Lower leg skin (tissue), 4 donors: ENCODE results near the gene LAMB4. TPM values are rescaled to one million over a fixed set of nuclear protein-coding genes. Genes with fewer than 3 reads are reported as not detected.

Experiments
- DNase-seq, 2 donors: peaks; one replicate each; pipeline ENCODE4 v3.0.0-alpha.2; 2019; ENCODE audit warnings: low spot score in 2 of 2
- H3K4me3 ChIP-seq: fragments of 200-600 bp; sonication (generic); 2 replicates; pipeline ENCODE4 v1.5.1; 2017; ENCODE audit warnings: mild to moderate bottlenecking, low read depth; ENCODE audit not compliant: poor library complexity, severe bottlenecking
- POLR2A ChIP-seq, 2 donors: fragments of 450-650 bp; IDR thresholded peaks; one replicate each; pipeline ENCODE4 v1.6.1; 2016 to 2017; ENCODE audit warnings: antibody characterized with exemption in 2 of 2, mild to moderate bottlenecking in 1 of 2, moderate library complexity in 1 of 2
- WGBS, 2 donors: methylation state at CpG; one replicate each; pipeline ENCODE4 v1.1.5; 2018; 5-methylcytosine and 5-hydroxymethylcytosine counted together
- intact Hi-C: fragments of 100-400 bp; cut with DNase I; formaldehyde crosslinking; loops from one replicate; pipeline ENCODE4 v1.15.0; 2023; ENCODE audit warnings: low total_unique reads
- total RNA-seq, 4 donors: library from RNA; depleted of rRNA; stranded (reverse); fragments of >200 nt; gene quantifications; one replicate each; pipeline ENCODE4 v1.1.0, GENCODE V29; 2016
- TF ChIP-seq, protein P1 (sequence below), 3 donors: fragments of 450-650 bp; IDR thresholded peaks; one replicate each; pipeline ENCODE4 v1.5.1; 2016; ENCODE audit warnings: antibody characterized with exemption in 3 of 3, mild to moderate bottlenecking in 3 of 3, moderate library complexity in 2 of 3

LAMB4 gene
- total RNA-seq, 4 donors from 2014 or later = 125 to 306 (median 156) TPM

DNA sequence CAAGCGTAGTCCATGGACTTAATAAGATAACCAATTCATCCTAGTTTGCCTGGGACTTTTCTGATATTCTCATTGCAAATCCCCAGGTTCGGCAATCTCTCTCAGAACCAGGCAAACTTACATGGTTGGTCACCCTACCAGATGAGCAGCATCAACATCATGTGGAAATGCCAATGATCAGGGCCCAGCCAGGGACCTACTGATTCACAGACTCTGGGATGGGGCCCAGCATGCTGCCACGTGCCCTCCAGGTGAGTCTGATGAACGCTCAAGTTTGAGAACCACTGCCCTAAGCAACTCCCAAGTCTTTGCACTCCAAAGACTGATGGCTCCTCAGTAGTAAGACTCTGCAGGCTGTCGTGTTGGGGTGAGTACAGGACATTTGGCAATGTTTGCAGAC lies 2.7 kb downstream of the LAMB4 start:
- WGBS, 2 donors = 55 to 70% methylated on average over 5 of the region's 5 CpGs
- H3K4me3 ChIP-seq = no peak overlapping the region
- intact Hi-C loops = no loop called here
- TF ChIP-seq, protein P1, sequence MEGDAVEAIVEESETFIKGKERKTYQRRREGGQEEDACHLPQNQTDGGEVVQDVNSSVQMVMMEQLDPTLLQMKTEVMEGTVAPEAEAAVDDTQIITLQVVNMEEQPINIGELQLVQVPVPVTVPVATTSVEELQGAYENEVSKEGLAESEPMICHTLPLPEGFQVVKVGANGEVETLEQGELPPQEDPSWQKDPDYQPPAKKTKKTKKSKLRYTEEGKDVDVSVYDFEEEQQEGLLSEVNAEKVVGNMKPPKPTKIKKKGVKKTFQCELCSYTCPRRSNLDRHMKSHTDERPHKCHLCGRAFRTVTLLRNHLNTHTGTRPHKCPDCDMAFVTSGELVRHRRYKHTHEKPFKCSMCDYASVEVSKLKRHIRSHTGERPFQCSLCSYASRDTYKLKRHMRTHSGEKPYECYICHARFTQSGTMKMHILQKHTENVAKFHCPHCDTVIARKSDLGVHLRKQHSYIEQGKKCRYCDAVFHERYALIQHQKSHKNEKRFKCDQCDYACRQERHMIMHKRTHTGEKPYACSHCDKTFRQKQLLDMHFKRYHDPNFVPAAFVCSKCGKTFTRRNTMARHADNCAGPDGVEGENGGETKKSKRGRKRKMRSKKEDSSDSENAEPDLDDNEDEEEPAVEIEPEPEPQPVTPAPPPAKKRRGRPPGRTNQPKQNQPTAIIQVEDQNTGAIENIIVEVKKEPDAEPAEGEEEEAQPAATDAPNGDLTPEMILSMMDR (IDR thresholded peaks at IDR 0.05) = no peak
- no peak for TF ChIP-seq POLR2A (IDR thresholded peaks at IDR 0.05)
- no peak for DNase-seq

DNA sequence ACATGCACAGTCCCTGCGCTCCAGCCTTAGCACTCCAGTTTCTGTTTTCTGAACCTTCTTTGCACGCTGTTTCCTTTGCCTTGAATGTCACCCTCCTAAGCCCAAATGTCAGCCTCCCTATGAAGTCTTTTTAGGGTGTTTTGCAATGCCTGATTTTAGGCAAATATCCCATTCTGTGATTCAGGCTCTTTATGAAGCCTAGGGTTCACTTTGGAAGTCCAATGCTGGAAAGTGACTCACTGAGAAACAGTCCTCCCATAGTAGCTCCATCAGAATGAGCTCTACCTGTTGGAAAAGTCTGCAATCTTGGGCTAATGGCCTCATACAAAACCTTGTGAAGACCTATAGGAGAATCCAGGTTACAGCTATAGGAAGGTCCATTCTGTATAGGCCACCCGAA lies 5.3 kb downstream of the LAMB4 start:
- WGBS, 2 donors = 54 to 61% methylated on average over 3 of the region's 3 CpGs
- H3K4me3 ChIP-seq = no peak overlapping the region
- no peak for DNase-seq
- intact Hi-C loops = no loop called here
- TF ChIP-seq, protein P1 (IDR thresholded peaks at IDR 0.05) = no peak

DNA sequence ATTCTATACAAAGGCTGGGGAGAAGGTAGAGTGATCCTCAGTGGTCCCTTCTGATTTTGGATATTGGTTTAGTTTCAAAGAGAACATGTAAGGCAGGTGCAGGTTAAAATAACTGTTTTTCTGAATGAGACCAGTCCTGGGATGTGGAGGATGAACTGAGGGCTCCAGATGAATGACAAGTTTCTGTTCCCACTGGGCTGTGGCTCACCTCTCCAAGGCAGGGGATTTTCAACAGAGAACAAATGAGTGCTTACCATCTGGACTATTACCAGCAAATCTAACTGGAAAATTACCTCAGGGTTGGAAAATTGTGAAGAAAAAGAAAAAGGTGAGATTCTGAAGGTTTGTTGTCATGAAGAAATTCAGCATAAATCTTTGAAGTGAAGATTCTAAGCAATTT lies 8.0 kb downstream of the LAMB4 start:
- TF ChIP-seq, protein P1 (IDR thresholded peaks at IDR 0.05) = no peak
- TF ChIP-seq POLR2A (IDR thresholded peaks at IDR 0.05) = no peak
- no peak overlapping the region for H3K4me3 ChIP-seq
- intact Hi-C loops = no loop called here
- DNase-seq = no peak

DNA sequence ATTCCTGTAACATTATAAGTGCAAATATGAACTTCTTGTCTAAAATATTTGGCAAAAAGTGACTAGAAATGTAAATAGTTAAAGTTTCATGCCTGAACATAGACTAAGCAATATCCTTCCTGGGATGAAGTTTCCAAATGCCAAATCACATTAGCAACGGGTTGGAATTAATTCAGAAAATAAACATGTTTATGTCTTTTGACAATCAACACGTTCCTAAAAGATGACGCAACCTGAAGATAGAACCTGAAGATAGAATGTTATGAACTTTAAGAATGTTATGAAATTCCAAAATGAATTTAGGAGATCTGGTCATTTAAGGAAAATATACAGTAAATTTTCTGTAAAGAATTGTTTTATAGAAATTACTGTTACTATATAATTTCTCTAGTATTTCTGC lies 9.2 kb downstream of the LAMB4 start:
- 34 to 37% methylated on average over 3 of the region's 3 CpGs for WGBS, 2 donors
- DNase-seq = no peak
- intact Hi-C loops = no loop called here
- no peak for TF ChIP-seq POLR2A (IDR thresholded peaks at IDR 0.05)
- TF ChIP-seq, protein P1 (IDR thresholded peaks at IDR 0.05) = no peak
- no peak overlapping the region for H3K4me3 ChIP-seq

DNA sequence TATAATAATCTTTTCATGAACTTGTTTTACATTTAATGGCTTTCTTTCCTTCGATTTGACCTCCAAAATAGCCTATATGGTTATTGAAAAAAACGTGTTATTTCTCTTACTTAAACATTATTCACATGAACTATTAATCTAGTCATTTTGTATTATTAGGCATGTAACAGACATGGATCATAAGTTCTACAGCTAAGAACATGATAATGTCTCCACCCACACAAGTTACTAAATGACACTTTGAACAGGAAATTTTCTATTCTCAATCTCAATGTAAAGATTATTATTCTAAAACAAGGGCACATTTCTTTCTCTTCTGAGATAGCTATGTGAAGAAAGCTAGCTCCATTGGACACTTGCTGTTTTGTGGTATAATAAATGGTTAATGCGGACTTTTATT lies 10.0 kb downstream of the LAMB4 start:
- WGBS, 2 donors = 56 to 62% methylated on average over 3 of the region's 3 CpGs
- H3K4me3 ChIP-seq = no peak overlapping the region
- TF ChIP-seq POLR2A (IDR thresholded peaks at IDR 0.05) = no peak
- TF ChIP-seq, protein P1 (IDR thresholded peaks at IDR 0.05) = no peak
- no peak for DNase-seq
- intact Hi-C loops = no loop called here

DNA sequence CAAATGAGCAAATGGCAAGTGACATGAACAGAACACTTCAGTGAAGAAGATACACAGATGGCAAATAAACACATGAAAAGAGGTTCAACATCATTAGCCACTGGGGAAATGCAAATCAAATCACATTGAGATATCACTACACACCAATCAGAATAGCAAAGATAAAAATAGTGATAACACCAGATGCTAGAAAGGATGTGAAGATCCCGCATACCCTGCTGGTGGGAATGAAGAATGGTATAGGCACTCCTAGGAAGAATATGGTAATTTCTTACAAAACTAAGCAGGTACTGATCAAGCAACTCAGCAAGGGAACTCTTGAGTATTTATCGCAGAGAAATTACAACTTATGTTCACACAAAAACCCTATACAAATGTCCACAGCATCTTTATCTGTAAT lies 11.2 kb downstream of the LAMB4 start:
- no peak overlapping the region for H3K4me3 ChIP-seq
- no peak for TF ChIP-seq POLR2A (IDR thresholded peaks at IDR 0.05)
- TF ChIP-seq, protein P1 (IDR thresholded peaks at IDR 0.05) = no peak
- DNase-seq = no peak
- WGBS, 2 donors = 78 to 81% methylated on average over 2 of the region's 2 CpGs
- intact Hi-C loops = no loop called here
